H1 (cell line): ENCODE data around the gene CFAP54. TPM values are rescaled to one million over a fixed set of nuclear protein-coding genes. Genes with fewer than 3 reads are reported as not detected.

ENCODE experiments used
- CTCF ChIA-PET: fragments of 300-600 bp; sonication (Branson Sonifier 250); formaldehyde crosslinking; loops from one replicate; lab custom pipeline; 2021; ENCODE audit not compliant: partially characterized antibody; lab: Charles Lee
- POLR2A ChIA-PET: fragments of 300-600 bp; sonication (Branson Sonifier 250); formaldehyde crosslinking; loops from one replicate; lab custom pipeline; 2021; ENCODE audit warnings: inconsistent platforms; ENCODE audit not compliant: partially characterized antibody; lab: Charles Lee
- DNase-seq, 2 experiments: peaks; one replicate each; pipeline versions ENCODE4 v3.0.0 to v3.0.0-alpha.2; 2010 to 2022; ENCODE audit warnings: low spot score in 2 of 2, low read depth in 1 of 2, mixed read lengths in 1 of 2
- FAIRE-seq: peaks from 2 replicates; lab custom pipeline; 2011; peaks lifted over from hg19 to GRCh38; lab: Jason Lieb, UNC
- H2AFZ ChIP-seq: 2 replicates; pipeline ENCODE4 v1.8.1; 2012; ENCODE audit warnings: low read length, inconsistent platforms
- H2AK5ac ChIP-seq: 2 replicates; pipeline ENCODE4 v1.6.1; 2013; ENCODE audit warnings: low read depth, low read length
- H2BK120ac ChIP-seq: replicated peaks from 2 replicates; pipeline ENCODE3; 2013; ENCODE audit warnings: low read depth, low read length, inconsistent platforms
- H2BK12ac ChIP-seq: 2 replicates; pipeline ENCODE4 v1.6.1; 2013; ENCODE audit warnings: low read depth, low read length
- H2BK15ac ChIP-seq: 2 replicates; pipeline ENCODE4 v1.6.1; 2013; ENCODE audit warnings: low read length
- H2BK20ac ChIP-seq: 2 replicates; pipeline ENCODE4 v1.6.1; 2013; ENCODE audit warnings: low read length
- H2BK5ac ChIP-seq: 2 replicates; pipeline ENCODE4 v1.6.1; 2013; ENCODE audit warnings: low read depth, low read length
- H3K14ac ChIP-seq: 2 replicates; pipeline ENCODE4 v1.6.1; 2013; ENCODE audit warnings: inconsistent platforms; ENCODE audit not compliant: insufficient read length
- H3K18ac ChIP-seq: 2 replicates; pipeline ENCODE4 v1.6.1; 2013; ENCODE audit warnings: low read length; ENCODE audit errors: extremely low read depth
- H3K23ac ChIP-seq: 2 replicates; pipeline ENCODE4 v1.6.1; 2013; ENCODE audit warnings: inconsistent platforms; ENCODE audit not compliant: insufficient read length
- H3K23me2 ChIP-seq: 2 replicates; pipeline ENCODE4 v1.6.1; 2013; ENCODE audit warnings: low read depth, low read length
- H3K27ac ChIP-seq: 2 replicates; pipeline ENCODE4 v1.6.1; 2011; ENCODE audit warnings: low read depth, low read length, inconsistent platforms
- H3K27me3 ChIP-seq, 4 experiments: replicated peaks in 1 of 4; 1 replicate in 1 of 4; 2 replicates in 3 of 4; pipeline versions ENCODE4 v1.6.1 to v1.8.1; 2011 to 2013; ENCODE audit warnings: low read length in 3 of 4, mild to moderate bottlenecking in 3 of 4, inconsistent platforms in 2 of 4, mixed read lengths in 2 of 4, moderate library complexity in 1 of 4; ENCODE audit not compliant: control insufficient read depth in 3 of 4, insufficient read depth in 3 of 4; ENCODE audit errors: extremely low read depth in 1 of 4
- H3K36me3 ChIP-seq, 4 experiments: 2 replicates each; pipeline versions ENCODE4 v1.6.1 to v1.8.1; 2011 to 2013; ENCODE audit warnings: mild to moderate bottlenecking in 4 of 4, low read length in 3 of 4, moderate library complexity in 2 of 4, control low read depth in 1 of 4, inconsistent platforms in 1 of 4; ENCODE audit not compliant: insufficient read depth in 4 of 4, control insufficient read depth in 2 of 4
- H3K4ac ChIP-seq: replicated peaks from 2 replicates; pipeline ENCODE3; 2013; ENCODE audit warnings: low read length, low read depth, mixed read lengths, inconsistent platforms; ENCODE audit not compliant: insufficient read length
- H3K4me1 ChIP-seq, 4 experiments: replicated peaks in 1 of 4; 1 replicate in 1 of 4; 2 replicates in 3 of 4; pipeline versions ENCODE4 v1.6.1 to v1.8.1; 2011 to 2013; ENCODE audit warnings: low read length in 3 of 4, inconsistent platforms in 2 of 4, mixed read lengths in 1 of 4; ENCODE audit not compliant: insufficient read depth in 4 of 4, control insufficient read depth in 3 of 4
- H3K4me2 ChIP-seq, 2 experiments: 2 replicates each; pipeline versions ENCODE4 v1.6.1 to v1.8.1; 2011 to 2013; ENCODE audit warnings: low read depth in 2 of 2, low read length in 2 of 2, control low read depth in 1 of 2, inconsistent platforms in 1 of 2, mild to moderate bottlenecking in 1 of 2; ENCODE audit not compliant: insufficient read depth in 1 of 2
- H3K4me3 ChIP-seq, 4 experiments: fragments of 200-600, 300-600 bp in 1 of 4; sonication (generic), shearing (Covaris generic), sonication (Bioruptor Twin) in 1 of 4; 2 replicates each; pipeline versions ENCODE4 v1.5.1 to v1.8.1; 2011 to 2016; ENCODE audit warnings: low read length in 4 of 4, low read depth in 3 of 4, control low read depth in 2 of 4, inconsistent platforms in 2 of 4, mild to moderate bottlenecking in 2 of 4, mixed read lengths in 1 of 4, moderate library complexity in 1 of 4; ENCODE audit not compliant: insufficient read depth in 2 of 4; ENCODE audit errors: extremely low read depth in 1 of 4
- H3K56ac ChIP-seq: replicated peaks from 2 replicates; pipeline ENCODE3; 2013; ENCODE audit warnings: low read depth, mild to moderate bottlenecking, mixed read lengths, low read length, inconsistent platforms; ENCODE audit not compliant: insufficient read length
- H3K79me1 ChIP-seq: 2 replicates; pipeline ENCODE4 v1.6.1; 2013; ENCODE audit warnings: low read depth, low read length, control low read depth
- H3K79me2 ChIP-seq, 2 experiments: 2 replicates each; pipeline versions ENCODE4 v1.6.1 to v1.8.1; 2012 to 2013; ENCODE audit warnings: low read length in 2 of 2, mild to moderate bottlenecking in 2 of 2, inconsistent platforms in 1 of 2; ENCODE audit not compliant: insufficient read depth in 2 of 2, control insufficient read depth in 1 of 2
- H3K9ac ChIP-seq, 4 experiments: replicated peaks in 1 of 4; 1 replicate in 1 of 4; 2 replicates in 3 of 4; pipeline versions ENCODE4 v1.6.1 to v1.8.1; 2011 to 2013; ENCODE audit warnings: low read depth in 3 of 4, low read length in 3 of 4, control low read depth in 2 of 4, mild to moderate bottlenecking in 2 of 4, moderate library complexity in 2 of 4, inconsistent platforms in 1 of 4; ENCODE audit errors: extremely low read depth in 1 of 4
- H3K9me3 ChIP-seq, 2 experiments: 2 replicates each; pipeline versions ENCODE4 v1.6.1 to v1.8.1; 2012 to 2013; ENCODE audit warnings: mild to moderate bottlenecking in 2 of 2, moderate library complexity in 2 of 2, control low read depth in 1 of 2, inconsistent platforms in 1 of 2, low read depth in 1 of 2, low read length in 1 of 2, mixed read lengths in 1 of 2; ENCODE audit not compliant: insufficient read depth in 2 of 2
- H4K20me1 ChIP-seq, 2 experiments: replicated peaks in 1 of 2; 2 replicates each; pipeline versions ENCODE3 to v1.8.1; 2011 to 2013; ENCODE audit warnings: inconsistent platforms in 2 of 2, low read length in 2 of 2, mild to moderate bottlenecking in 1 of 2; ENCODE audit not compliant: insufficient read depth in 2 of 2, control insufficient read depth in 1 of 2
- H4K5ac ChIP-seq: 2 replicates; pipeline ENCODE4 v1.6.1; 2013; ENCODE audit warnings: low read length, low read depth, mixed read lengths, inconsistent platforms; ENCODE audit not compliant: insufficient read length
- H4K8ac ChIP-seq: 2 replicates; pipeline ENCODE4 v1.8.0; 2013; ENCODE audit warnings: mild to moderate bottlenecking, moderate library complexity, low read length, inconsistent platforms; ENCODE audit not compliant: insufficient read depth; ENCODE audit errors: extremely low read depth
- H4K91ac ChIP-seq: replicated peaks from 2 replicates; pipeline ENCODE3; 2013; ENCODE audit warnings: low read length, mixed read lengths, inconsistent platforms; ENCODE audit not compliant: insufficient read length
- GTF2F1 ChIP-seq: IDR thresholded peaks from 2 replicates; pipeline ENCODE4 v1.6.1; 2012; ENCODE audit warnings: low read depth, low read length, improper control_type of control experiment, borderline replicate concordance
- NANOG ChIP-seq: IDR thresholded peaks from 2 replicates; pipeline ENCODE4 v1.6.1; 2011; ENCODE audit warnings: low read length, low read depth, mild to moderate bottlenecking, inconsistent platforms; ENCODE audit not compliant: insufficient read depth, poor library complexity, severe bottlenecking
- RFX5 ChIP-seq: IDR thresholded peaks from 2 replicates; pipeline ENCODE4 v1.6.1; 2011; ENCODE audit warnings: low read depth, low read length, improper control_type of control experiment, borderline replicate concordance
- RXRA ChIP-seq: IDR thresholded peaks from 2 replicates; pipeline ENCODE4 v1.6.1; 2011; ENCODE audit warnings: low read depth, mild to moderate bottlenecking, low read length, moderate library complexity; ENCODE audit not compliant: insufficient read depth
- SIRT6 ChIP-seq: IDR thresholded peaks from one replicate; pipeline ENCODE4 v1.7.1; 2012; ENCODE audit warnings: low read length, inconsistent platforms
- SP1 ChIP-seq: IDR thresholded peaks from 2 replicates; pipeline ENCODE4 v1.6.1; 2011; ENCODE audit warnings: low read depth, low read length
- TAF7 ChIP-seq: optimal IDR thresholded peaks from 2 replicates; pipeline ENCODE3; 2011; ENCODE audit warnings: low read depth, mild to moderate bottlenecking, inconsistent platforms, low read length, moderate library complexity, borderline replicate concordance
- YY1 ChIP-seq: IDR thresholded peaks from 2 replicates; pipeline ENCODE4 v1.6.1; 2011; ENCODE audit warnings: low read depth, mild to moderate bottlenecking, low read length
- WGBS, 2 experiments: shearing (Covaris generic) in 1 of 2; methylation state at CpG; one replicate each; pipeline versions ENCODE4 v1.1.6 to v1.1.7; 2013 to 2015; ENCODE audit warnings: low lambda C conversion rate in 2 of 2, mixed read lengths in 2 of 2, inconsistent platforms in 1 of 2, low coverage in 1 of 2, missing lambda C conversion rate in 1 of 2; ENCODE audit not compliant: insufficient replicate concordance in 2 of 2, insufficient coverage in 1 of 2, insufficient read length in 1 of 2; ENCODE audit errors: extremely low coverage in 1 of 2, missing lambda C conversion rate in 1 of 2; 5-methylcytosine and 5-hydroxymethylcytosine counted together
- polyA plus RNA-seq, 7 experiments: library from polyadenylated mRNA; depleted of rRNA in 3 of 7; stranded (reverse) in 5 of 7; unstranded in 2 of 7; fragments of >200 nt in 5 of 7; fragments of 200-250 nt in 2 of 7; gene quantifications; 1 replicate in 5 of 7; 2 replicates in 1 of 7; 4 replicates in 1 of 7; pipeline versions ENCODE4 v1.2.1 to v1.2.3, GENCODE V29; 2011 to 2013; ENCODE audit warnings: missing spikeins in 2 of 7, mixed read lengths in 2 of 7
- total RNA-seq: library from RNA; stranded (reverse); fragmentation: NEBNext Ultra II Directional; extraction: Animal tissue kit (Norgen Biotek cat#: 25700); gene quantifications from 2 replicates; pipeline ENCODE4 v1.2.1, GENCODE V29; 2021
- TF ChIP-seq, protein P1 (sequence below), 3 experiments: IDR thresholded peaks; 1 replicate in 2 of 3; 2 replicates in 1 of 3; pipeline versions ENCODE4 v1.5.1 to v1.6.1; 2011; ENCODE audit warnings: low read length in 3 of 3, mild to moderate bottlenecking in 3 of 3, inconsistent platforms in 2 of 3, low read depth in 1 of 3, moderate library complexity in 1 of 3; ENCODE audit not compliant: insufficient read depth in 1 of 3; ENCODE audit errors: control extremely low read depth in 1 of 3
- TF ChIP-seq, protein P2 (sequence below): IDR thresholded peaks from 2 replicates; pipeline ENCODE4 v1.6.1; 2012; ENCODE audit warnings: inconsistent platforms

Gene CFAP54
- total and polyA plus RNA-seq, 2 of the 8 experiments (the other 6 are each of a cell fraction or from before 2014, with no cell fraction given) = 0.17 to 0.33 TPM

DNA sequence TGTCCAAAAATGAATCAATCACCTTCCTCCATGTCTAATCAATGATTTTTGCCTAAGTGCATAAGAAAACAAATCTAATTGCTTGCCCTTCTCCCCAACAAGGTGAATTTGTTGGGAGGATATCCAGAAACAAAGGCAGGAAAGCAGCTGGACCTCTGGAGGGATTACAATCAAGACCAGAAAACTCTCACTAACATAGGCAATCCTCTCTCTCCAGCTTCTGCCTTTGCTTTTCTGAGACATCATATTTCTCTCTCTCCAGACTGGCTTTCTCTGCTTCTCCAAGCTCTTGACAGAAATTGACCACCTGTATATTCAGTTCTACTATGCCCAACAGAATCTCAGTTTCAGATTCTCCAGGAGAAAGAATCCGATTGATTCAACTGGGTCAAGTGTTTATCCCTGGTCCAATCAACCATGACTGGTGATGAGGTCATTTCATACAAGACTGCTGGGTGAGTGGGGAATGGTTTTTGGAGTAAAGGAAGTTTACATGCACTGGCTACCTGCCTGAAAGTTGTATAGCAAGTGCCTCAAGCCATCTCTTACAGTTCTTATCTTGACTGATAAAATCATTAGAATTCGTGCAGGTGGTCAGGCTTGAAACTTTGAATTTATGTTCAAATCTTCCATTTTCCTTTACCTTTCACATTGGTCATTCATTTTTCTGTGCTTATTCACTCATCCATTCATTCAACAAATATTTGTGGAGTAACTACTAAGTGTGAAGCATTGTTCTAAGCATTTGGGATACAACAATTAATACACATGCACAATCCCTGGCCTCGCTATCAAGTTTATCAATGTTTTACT is 22.2 kb upstream of the CFAP54 start:
- ChIA-PET CTCF (interaction anchor here (1.1 to 1.7 kb wide), 2 partner anchors 21 to 22 kb away, joined by 3 to 10 read pairs; partner anchors contain the start of gene CFAP54), POLR2A (no interaction called here)
- Histone ChIP-seq H3K27me3 (peaks cover 0 to 1% (median 0%) of the 10 kb centered on the region in 4 experiments; a peak in 1 of 7 replicates), H2BK12ac (no peak overlapping the region), H3K4me3 (no peak overlapping the region), H2BK20ac (no peak overlapping the region), H3K14ac (no peak overlapping the region), H4K8ac (no peak overlapping the region), H3K18ac (no peak overlapping the region), H2BK120ac (no peak overlapping the region), H2BK5ac (no peak overlapping the region), H2AK5ac (no peak overlapping the region), H3K4ac (no peak overlapping the region), H4K91ac (no peak overlapping the region), H3K79me1 (no peaks in the 10 kb centered on the region), H3K4me1 (no peaks in the 10 kb centered on the region), H3K27ac (no peak overlapping the region), H3K9me3 (no peaks in the 10 kb centered on the region), H3K23ac (no peak overlapping the region), H3K79me2 (no peaks in the 10 kb centered on the region), H2BK15ac (no peak overlapping the region), H3K4me2 (no peak overlapping the region), H4K20me1 (no peaks in the 10 kb centered on the region), H2AFZ (no peak overlapping the region), H4K5ac (no peak overlapping the region), H3K36me3 (no peaks in the 10 kb centered on the region), H3K56ac (no peak overlapping the region), H3K23me2 (no peaks in the 10 kb centered on the region), H3K9ac (no peak overlapping the region)
- DNase-seq (no peak), FAIRE-seq (no peak)
- 88% methylated on average over 3 of the region's 3 CpGs; no CpG with 5 or more reads in 1 of the 2 experiments for WGBS, 2 experiments
- TF ChIP-seq NANOG = no peak
- no peak for TF ChIP-seq GTF2F1
- TF ChIP-seq RXRA = no peak
- no peak for TF ChIP-seq SIRT6
- no peak for TF ChIP-seq TAF7
- no peak for TF ChIP-seq SP1
- no peak for TF ChIP-seq YY1
- TF ChIP-seq RFX5 = no peak
- TF ChIP-seq, protein P1, sequence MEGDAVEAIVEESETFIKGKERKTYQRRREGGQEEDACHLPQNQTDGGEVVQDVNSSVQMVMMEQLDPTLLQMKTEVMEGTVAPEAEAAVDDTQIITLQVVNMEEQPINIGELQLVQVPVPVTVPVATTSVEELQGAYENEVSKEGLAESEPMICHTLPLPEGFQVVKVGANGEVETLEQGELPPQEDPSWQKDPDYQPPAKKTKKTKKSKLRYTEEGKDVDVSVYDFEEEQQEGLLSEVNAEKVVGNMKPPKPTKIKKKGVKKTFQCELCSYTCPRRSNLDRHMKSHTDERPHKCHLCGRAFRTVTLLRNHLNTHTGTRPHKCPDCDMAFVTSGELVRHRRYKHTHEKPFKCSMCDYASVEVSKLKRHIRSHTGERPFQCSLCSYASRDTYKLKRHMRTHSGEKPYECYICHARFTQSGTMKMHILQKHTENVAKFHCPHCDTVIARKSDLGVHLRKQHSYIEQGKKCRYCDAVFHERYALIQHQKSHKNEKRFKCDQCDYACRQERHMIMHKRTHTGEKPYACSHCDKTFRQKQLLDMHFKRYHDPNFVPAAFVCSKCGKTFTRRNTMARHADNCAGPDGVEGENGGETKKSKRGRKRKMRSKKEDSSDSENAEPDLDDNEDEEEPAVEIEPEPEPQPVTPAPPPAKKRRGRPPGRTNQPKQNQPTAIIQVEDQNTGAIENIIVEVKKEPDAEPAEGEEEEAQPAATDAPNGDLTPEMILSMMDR (IDR thresholded peaks at IDR 0.05; ENCODE audit: control extremely low read depth in 1 of 3, insufficient read depth in 1 of 3, low read depth in 1 of 3, low read length in 3 of 3) = no peak
- TF ChIP-seq, protein P2, sequence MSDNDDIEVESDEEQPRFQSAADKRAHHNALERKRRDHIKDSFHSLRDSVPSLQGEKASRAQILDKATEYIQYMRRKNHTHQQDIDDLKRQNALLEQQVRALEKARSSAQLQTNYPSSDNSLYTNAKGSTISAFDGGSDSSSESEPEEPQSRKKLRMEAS = no peak
